ENCODE data around the gene ZFHX3. TPM values are rescaled to one million over a fixed set of nuclear protein-coding genes. Genes with fewer than 3 reads are reported as not detected.

Gene ZFHX3
- total and polyA plus RNA-seq, 2 donors (not counting 1 experiment from before 2014, with no cell fraction given): 0.54 to 6.6 TPM

DNA sequence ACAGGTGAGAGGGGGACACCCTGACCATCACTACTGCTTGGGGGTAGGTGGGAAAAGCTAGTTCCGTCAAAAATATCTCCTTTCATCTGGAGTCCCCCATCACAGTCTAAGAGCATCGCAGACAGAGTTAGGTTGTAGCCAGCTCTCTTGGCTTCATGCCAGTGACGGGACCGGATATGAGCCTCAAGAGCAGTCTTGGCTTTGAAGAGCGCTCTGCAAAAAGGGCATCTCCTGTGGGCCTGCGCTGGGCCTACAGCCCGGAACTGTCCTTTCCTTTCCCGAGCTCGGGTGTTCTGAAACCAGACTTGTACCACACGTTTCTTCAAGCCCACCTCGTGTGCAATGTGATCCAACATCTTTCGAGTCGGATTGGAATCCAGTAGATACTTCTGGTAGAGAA, 253.6 kb downstream of the ZFHX3 start:
- WGBS (ENCODE audit: insufficient coverage): 96% methylated on average over 13 of the region's 13 CpGs
- Histone ChIP-seq H3K27me3 (replicated peaks in 1 of 4; ENCODE audit: control extremely low read depth in 1 of 4, control insufficient read depth in 3 of 4, insufficient read depth in 4 of 4, low read length in 3 of 4) (no peaks in the 10 kb centered on the region), H4K20me1 (ENCODE audit: control insufficient read depth, insufficient read depth, low read length, poor library complexity, severe bottlenecking) (no peaks in the 10 kb centered on the region), H3K9me3 (ENCODE audit: control extremely low read depth in 1 of 3, control insufficient read depth in 2 of 3, insufficient read depth in 1 of 3, low read length in 2 of 3) (no peaks in the 10 kb centered on the region), H3K27ac (ENCODE audit: low read length in 2 of 2) (no peak overlapping the region), H3K79me2 (ENCODE audit: control insufficient read depth, insufficient read depth, low read length) (no peaks in the 10 kb centered on the region), H3K4me2 (replicated peaks; ENCODE audit: low read depth, low read length, poor library complexity, severe bottlenecking) (no peak overlapping the region), H3K4me1 (ENCODE audit: control insufficient read depth in 2 of 2, insufficient read depth in 2 of 2, low read length in 2 of 2) (no peaks in the 10 kb centered on the region), H3K36me3 (replicated peaks in 1 of 2; ENCODE audit: control extremely low read depth in 1 of 2, control insufficient read depth in 1 of 2, extremely low read depth in 1 of 2, insufficient read depth in 2 of 2, low read length in 1 of 2) (peaks cover 0 to 3% of the 10 kb centered on the region in 2 experiments), H2AFZ (ENCODE audit: insufficient read depth, low read depth, low read length, poor library complexity, severe bottlenecking) (no peak overlapping the region), H3K4me3 (ENCODE audit: control extremely low read depth in 1 of 5, extremely low read depth in 1 of 5, insufficient read depth in 1 of 5, low read depth in 2 of 5, low read length in 4 of 5) (no peak overlapping the region), H3K9ac (ENCODE audit: low read length) (no peak overlapping the region)
- CTCF ChIA-PET: no interaction called here
- Mint-ChIP-seq H3K4me1 (no peaks in the 10 kb centered on the region), H3K27me3 (no peaks in the 10 kb centered on the region), H3K27ac (no peak overlapping the region), H3K9me3 (ENCODE audit: insufficient read depth) (no peaks in the 10 kb centered on the region), H3K4me3 (no peak overlapping the region)
- intact Hi-C loops (cut with micrococcal nuclease): no loop called here
- ATAC-seq (ENCODE audit: low read depth) (no peak), DNase-seq (no peak)
- POLR2A ChIA-PET: no interaction called here
- no peak for TF ChIP-seq EZH2 (IDR thresholded peaks at IDR 0.05; ENCODE audit: borderline replicate concordance, insufficient read depth, low read depth, low read length, poor library complexity, severe bottlenecking)
- TF ChIP-seq, protein P1, sequence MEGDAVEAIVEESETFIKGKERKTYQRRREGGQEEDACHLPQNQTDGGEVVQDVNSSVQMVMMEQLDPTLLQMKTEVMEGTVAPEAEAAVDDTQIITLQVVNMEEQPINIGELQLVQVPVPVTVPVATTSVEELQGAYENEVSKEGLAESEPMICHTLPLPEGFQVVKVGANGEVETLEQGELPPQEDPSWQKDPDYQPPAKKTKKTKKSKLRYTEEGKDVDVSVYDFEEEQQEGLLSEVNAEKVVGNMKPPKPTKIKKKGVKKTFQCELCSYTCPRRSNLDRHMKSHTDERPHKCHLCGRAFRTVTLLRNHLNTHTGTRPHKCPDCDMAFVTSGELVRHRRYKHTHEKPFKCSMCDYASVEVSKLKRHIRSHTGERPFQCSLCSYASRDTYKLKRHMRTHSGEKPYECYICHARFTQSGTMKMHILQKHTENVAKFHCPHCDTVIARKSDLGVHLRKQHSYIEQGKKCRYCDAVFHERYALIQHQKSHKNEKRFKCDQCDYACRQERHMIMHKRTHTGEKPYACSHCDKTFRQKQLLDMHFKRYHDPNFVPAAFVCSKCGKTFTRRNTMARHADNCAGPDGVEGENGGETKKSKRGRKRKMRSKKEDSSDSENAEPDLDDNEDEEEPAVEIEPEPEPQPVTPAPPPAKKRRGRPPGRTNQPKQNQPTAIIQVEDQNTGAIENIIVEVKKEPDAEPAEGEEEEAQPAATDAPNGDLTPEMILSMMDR (IDR thresholded peaks at IDR 0.05): no peak

DNA sequence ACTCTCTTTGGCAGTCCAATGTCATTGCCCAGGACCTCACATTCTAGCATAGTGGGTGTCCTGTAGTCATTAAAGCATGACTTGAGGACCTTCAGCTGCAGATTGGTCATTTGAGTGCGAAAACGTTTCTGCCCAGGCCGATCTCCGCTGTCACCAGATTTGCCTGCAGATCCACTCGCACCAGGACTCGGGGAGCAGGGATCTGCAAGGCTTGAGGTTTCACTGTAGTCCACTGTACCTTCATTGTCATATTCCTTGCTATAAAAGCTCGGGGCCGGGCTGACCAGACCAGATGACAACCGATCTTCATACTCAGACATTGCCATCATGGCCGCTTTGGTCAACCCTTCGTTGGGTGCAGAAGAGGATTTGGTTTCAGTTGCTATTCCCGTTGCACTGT, 254.2 kb downstream of the ZFHX3 start:
- intact Hi-C loops (cut with micrococcal nuclease): no loop called here
- peaks cover 0 to 3% of the 10 kb centered on the region in 2 experiments for H3K36me3 ChIP-seq (replicated peaks in 1 of 2; ENCODE audit: control extremely low read depth in 1 of 2, control insufficient read depth in 1 of 2, extremely low read depth in 1 of 2, insufficient read depth in 2 of 2, low read length in 1 of 2)
- Mint-ChIP-seq H3K4me1 (no peaks in the 10 kb centered on the region), H3K9me3 (ENCODE audit: insufficient read depth) (no peaks in the 10 kb centered on the region), H3K4me3 (no peak overlapping the region), H3K27me3 (no peaks in the 10 kb centered on the region), H3K27ac (no peak overlapping the region)
- DNase-seq (no peak), ATAC-seq (ENCODE audit: low read depth) (no peak)
- H3K79me2 ChIP-seq (ENCODE audit: control insufficient read depth, insufficient read depth, low read length): no peaks in the 10 kb centered on the region
- H3K4me2 ChIP-seq (replicated peaks; ENCODE audit: low read depth, low read length, poor library complexity, severe bottlenecking): no peak overlapping the region
- H3K4me3 ChIP-seq (ENCODE audit: control extremely low read depth in 1 of 5, extremely low read depth in 1 of 5, insufficient read depth in 1 of 5, low read depth in 2 of 5, low read length in 4 of 5): no peak overlapping the region
- H3K9me3 ChIP-seq (ENCODE audit: control extremely low read depth in 1 of 3, control insufficient read depth in 2 of 3, insufficient read depth in 1 of 3, low read length in 2 of 3): no peaks in the 10 kb centered on the region
- H3K27me3 ChIP-seq (replicated peaks in 1 of 4; ENCODE audit: control extremely low read depth in 1 of 4, control insufficient read depth in 3 of 4, insufficient read depth in 4 of 4, low read length in 3 of 4): no peaks in the 10 kb centered on the region
- no peaks in the 10 kb centered on the region for H3K4me1 ChIP-seq (ENCODE audit: control insufficient read depth in 2 of 2, insufficient read depth in 2 of 2, low read length in 2 of 2)
- no peak overlapping the region for H3K9ac ChIP-seq (ENCODE audit: low read length)
- CTCF ChIA-PET: no interaction called here
- WGBS (ENCODE audit: insufficient coverage): over 99% methylated on average over 11 of the region's 12 CpGs
- TF ChIP-seq EZH2 (IDR thresholded peaks at IDR 0.05; ENCODE audit: borderline replicate concordance, insufficient read depth, low read depth, low read length, poor library complexity, severe bottlenecking): no peak
- TF ChIP-seq, protein P1 (IDR thresholded peaks at IDR 0.05): no peak
- no peak overlapping the region for H2AFZ ChIP-seq (ENCODE audit: insufficient read depth, low read depth, low read length, poor library complexity, severe bottlenecking)
- no peaks in the 10 kb centered on the region for H4K20me1 ChIP-seq (ENCODE audit: control insufficient read depth, insufficient read depth, low read length, poor library complexity, severe bottlenecking)
- POLR2A ChIA-PET: no interaction called here
- no peak overlapping the region for H3K27ac ChIP-seq (ENCODE audit: low read length in 2 of 2)

Data from B cell (primary cell).